GM18507 (cell line): Measurements from ENCODE around the gene HHAT.

Source experiments
- DNase-seq: peaks from one replicate; pipeline ENCODE4 v3.0.0; 2011; ENCODE audit warnings: low read depth; ENCODE audit not compliant: insufficient read length; ENCODE audit errors: extremely low spot score
- FAIRE-seq: peaks from 2 replicates; lab custom pipeline; 2011; peaks lifted over from hg19 to GRCh38; lab: Jason Lieb, UNC

Gene HHAT

DNA sequence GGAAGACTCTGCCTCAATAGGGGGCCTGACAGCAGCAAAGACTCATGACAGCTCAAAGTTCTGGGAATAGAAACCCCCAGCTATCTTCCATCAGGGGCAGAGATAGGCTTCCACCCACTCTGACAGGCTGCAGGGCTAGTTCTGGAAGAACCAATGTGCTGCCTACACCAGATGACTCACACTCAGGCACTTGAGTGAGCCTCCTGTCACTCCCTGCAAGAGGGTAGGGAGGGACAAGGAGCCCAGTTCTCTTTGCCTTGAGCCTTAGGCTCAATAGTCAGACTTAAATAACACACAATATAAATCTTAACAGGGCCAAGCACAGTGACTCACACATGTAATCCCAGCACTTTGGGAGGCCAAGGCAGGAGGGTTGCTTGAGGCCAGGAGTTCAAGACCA, 386.4 kb downstream of the HHAT start:
- FAIRE-seq (no peak), DNase-seq (no peak)

DNA sequence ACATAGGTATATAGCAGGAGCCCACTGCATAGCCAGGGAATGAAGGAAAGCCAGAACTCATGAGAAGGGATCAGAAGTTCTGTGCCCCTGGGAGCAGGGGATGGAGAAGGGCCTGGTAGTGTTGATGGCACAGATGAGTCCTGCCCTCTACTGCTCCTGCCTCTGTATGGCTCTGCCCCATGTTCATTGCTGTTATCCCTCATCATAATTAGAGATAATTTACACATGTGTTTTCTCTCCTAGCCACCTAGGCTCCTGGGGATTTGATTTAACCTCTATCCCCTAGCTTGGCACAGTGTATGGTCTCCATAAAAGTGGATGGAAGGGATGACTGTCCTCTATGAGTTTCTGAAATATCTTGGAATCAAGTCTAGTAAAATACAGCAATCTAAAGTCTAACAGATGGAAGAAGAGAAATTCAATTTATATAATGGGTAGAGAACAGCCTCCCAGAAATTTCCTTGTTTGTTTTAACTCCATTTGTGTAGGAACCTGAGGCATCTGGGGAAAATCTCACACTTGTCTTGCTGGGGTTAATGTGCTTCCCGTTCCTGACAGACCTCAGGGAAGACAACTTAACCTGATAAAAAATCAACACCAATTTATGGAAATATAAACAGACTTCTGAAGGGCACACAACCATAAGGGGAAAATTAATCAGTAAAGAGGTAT, 393.8 kb downstream of the HHAT start:
- FAIRE-seq (no peak), DNase-seq (no peak)

DNA sequence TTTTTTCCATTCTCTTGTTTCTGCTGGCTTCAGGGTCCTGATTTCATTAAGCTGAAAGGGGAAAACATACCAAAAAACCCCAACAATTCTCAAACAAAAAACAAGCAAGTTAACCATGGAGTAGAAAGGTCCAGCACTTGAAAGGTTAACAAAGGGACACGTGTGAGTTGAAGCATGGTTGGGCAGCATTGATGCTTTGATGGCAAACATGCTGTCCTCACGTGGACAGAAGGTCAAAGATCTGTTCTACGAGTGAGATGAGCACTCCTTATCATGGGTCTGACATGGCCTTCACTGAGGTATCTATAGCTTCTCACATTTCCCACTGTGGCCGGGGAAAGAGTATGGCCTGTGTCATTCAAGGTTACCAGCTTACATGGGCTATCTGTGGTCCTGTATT, 394.9 kb downstream of the HHAT start:
- DNase-seq, result no peak
- FAIRE-seq, result no peak

DNA sequence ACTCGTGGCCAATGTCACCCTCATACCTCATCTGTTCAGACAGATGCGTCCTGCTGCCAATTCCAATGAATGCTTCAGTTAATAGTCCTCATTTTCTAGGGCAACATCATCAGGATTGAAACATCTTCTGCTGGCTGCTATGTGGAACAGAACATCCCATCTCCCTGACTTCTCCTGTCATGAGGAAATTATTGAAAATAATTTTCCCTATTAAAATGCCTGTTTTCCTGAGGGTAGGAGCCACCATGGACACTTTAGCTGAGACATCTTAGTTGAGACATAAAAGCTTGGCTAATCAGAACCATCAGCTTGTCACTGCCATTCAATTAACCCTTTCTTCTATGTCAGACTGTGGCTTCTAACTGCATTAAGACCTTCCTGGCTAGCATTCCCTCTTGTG, 396.1 kb downstream of the HHAT start:
- no peak for DNase-seq
- FAIRE-seq, result no peak
